ENCODE results near the gene RNF40.

GRCh38 chr16:30786115-30786935 is 24.2 kb downstream of the RNF40 start:
- TF ChIP-seq CTCF (IDR thresholded peaks at IDR 0.05) (peak in 1 of 6 experiments; percentile 3), POLR2A (IDR thresholded peaks at IDR 0.05) (no peak)

Data from Peyer's patch (tissue), 4 donors.